ENCODE data around the gene HELZ. TPM values are rescaled to one million over a fixed set of nuclear protein-coding genes. Genes with fewer than 3 reads are reported as not detected.

The HELZ gene
- total and polyA plus RNA-seq, 2 donors (not counting 1 experiment from before 2014, with no cell fraction given): 18.9 to 28.1 TPM

- H3K27ac ChIP-seq (ENCODE audit: insufficient read depth, low read length): no peak overlapping the region
- H3K27me3 ChIP-seq (ENCODE audit: control insufficient read depth, insufficient read depth, low read length): no peaks in the 10 kb centered on the region
- H3K9me3 ChIP-seq (ENCODE audit: control insufficient read depth, insufficient read depth, low read depth, low read length): no peaks in the 10 kb centered on the region
- TF ChIP-seq CTCF (conservative IDR thresholded peaks at IDR 0.05 in 1 of 2, IDR thresholded peaks at IDR 0.05 in 1 of 2; ENCODE audit: low read depth in 1 of 2, low read length in 2 of 2): peak in 1 of 2 donors; percentile 3
- no peak for TF ChIP-seq EZH2 (IDR thresholded peaks at IDR 0.05; ENCODE audit: low read length, missing control alignments)
- peak in 1 of 2 donors; percentile 25 for DNase-seq (ENCODE audit: low read depth in 2 of 2)
- no peak overlapping the region for H3K4me2 ChIP-seq (ENCODE audit: extremely low read depth, insufficient read depth, low read length)
- no peak overlapping the region for H3K9ac ChIP-seq (ENCODE audit: insufficient read depth, low read length)
- no peaks in the 10 kb centered on the region for H3K79me2 ChIP-seq (ENCODE audit: control insufficient read depth, insufficient read depth, low read length)
- H3K4me3 ChIP-seq (replicated peaks in 1 of 4; ENCODE audit: control extremely low read depth in 1 of 4, insufficient read depth in 1 of 4, low read depth in 3 of 4, low read length in 4 of 4): no peak overlapping the region
- H2AFZ ChIP-seq (ENCODE audit: low read length): no peak overlapping the region
- peaks cover 3% of the 10 kb centered on the region for H3K36me3 ChIP-seq (ENCODE audit: control insufficient read depth, insufficient read depth, low read length)
- H3K4me1 ChIP-seq (ENCODE audit: control insufficient read depth, extremely low read depth, insufficient read depth, low read length): no peaks in the 10 kb centered on the region
- H4K20me1 ChIP-seq (ENCODE audit: control insufficient read depth, extremely low read depth, insufficient read depth, low read length): no peaks in the 10 kb centered on the region
These were observed 79.8 kb downstream of the HELZ start for GRCh38 chr17:67165201-67165600.

GRCh38 chr17:67164302-67164701, 80.7 kb downstream of the HELZ start:
- TF ChIP-seq EZH2 (IDR thresholded peaks at IDR 0.05; ENCODE audit: low read length, missing control alignments): no peak
- TF ChIP-seq CTCF (conservative IDR thresholded peaks at IDR 0.05 in 1 of 2, IDR thresholded peaks at IDR 0.05 in 1 of 2; ENCODE audit: low read depth in 1 of 2, low read length in 2 of 2): no peak
- Histone ChIP-seq H2AFZ (ENCODE audit: low read length) (no peak overlapping the region), H3K9ac (ENCODE audit: insufficient read depth, low read length) (no peak overlapping the region), H3K4me3 (replicated peaks in 1 of 4; ENCODE audit: control extremely low read depth in 1 of 4, insufficient read depth in 1 of 4, low read depth in 3 of 4, low read length in 4 of 4) (no peak overlapping the region), H3K36me3 (ENCODE audit: control insufficient read depth, insufficient read depth, low read length) (peaks cover 4% of the 10 kb centered on the region), H3K79me2 (ENCODE audit: control insufficient read depth, insufficient read depth, low read length) (no peaks in the 10 kb centered on the region), H3K4me1 (ENCODE audit: control insufficient read depth, extremely low read depth, insufficient read depth, low read length) (no peaks in the 10 kb centered on the region), H3K4me2 (ENCODE audit: extremely low read depth, insufficient read depth, low read length) (no peak overlapping the region), H4K20me1 (ENCODE audit: control insufficient read depth, extremely low read depth, insufficient read depth, low read length) (no peaks in the 10 kb centered on the region), H3K27ac (ENCODE audit: insufficient read depth, low read length) (no peak overlapping the region), H3K9me3 (ENCODE audit: control insufficient read depth, insufficient read depth, low read depth, low read length) (no peaks in the 10 kb centered on the region), H3K27me3 (ENCODE audit: control insufficient read depth, insufficient read depth, low read length) (no peaks in the 10 kb centered on the region)
- DNase-seq (ENCODE audit: low read depth in 2 of 2): peak in 1 of 2 donors; percentile 20

GRCh38 chr17:67162771-67163170, 82.2 kb downstream of the HELZ start:
- no peak overlapping the region for H3K4me3 ChIP-seq (replicated peaks in 1 of 4; ENCODE audit: control extremely low read depth in 1 of 4, insufficient read depth in 1 of 4, low read depth in 3 of 4, low read length in 4 of 4)
- H3K36me3 ChIP-seq (ENCODE audit: control insufficient read depth, insufficient read depth, low read length): peaks cover 4% of the 10 kb centered on the region
- H3K27ac ChIP-seq (ENCODE audit: insufficient read depth, low read length): no peak overlapping the region
- no peak overlapping the region for H3K4me2 ChIP-seq (ENCODE audit: extremely low read depth, insufficient read depth, low read length)
- no peak overlapping the region for H2AFZ ChIP-seq (ENCODE audit: low read length)
- H3K27me3 ChIP-seq (ENCODE audit: control insufficient read depth, insufficient read depth, low read length): no peaks in the 10 kb centered on the region
- TF ChIP-seq EZH2 (IDR thresholded peaks at IDR 0.05; ENCODE audit: low read length, missing control alignments): no peak
- TF ChIP-seq CTCF (conservative IDR thresholded peaks at IDR 0.05 in 1 of 2, IDR thresholded peaks at IDR 0.05 in 1 of 2; ENCODE audit: low read depth in 1 of 2, low read length in 2 of 2): no peak
- no peak for DNase-seq (ENCODE audit: low read depth in 2 of 2)
- H3K9me3 ChIP-seq (ENCODE audit: control insufficient read depth, insufficient read depth, low read depth, low read length): no peaks in the 10 kb centered on the region
- no peak overlapping the region for H3K9ac ChIP-seq (ENCODE audit: insufficient read depth, low read length)
- no peaks in the 10 kb centered on the region for H4K20me1 ChIP-seq (ENCODE audit: control insufficient read depth, extremely low read depth, insufficient read depth, low read length)
- no peaks in the 10 kb centered on the region for H3K79me2 ChIP-seq (ENCODE audit: control insufficient read depth, insufficient read depth, low read length)
- no peaks in the 10 kb centered on the region for H3K4me1 ChIP-seq (ENCODE audit: control insufficient read depth, extremely low read depth, insufficient read depth, low read length)

All from fibroblast of lung (primary cell).